C4-2B (cell line): Measurements from ENCODE around the gene KCP.

ENCODE experiments used
- H3K27ac ChIP-seq: fragments of 450-650 bp; 2 replicates; pipeline ENCODE4 v1.5.1; 2017
- CTCF ChIP-seq: fragments of 450-650 bp; conservative IDR thresholded peaks from 2 replicates; pipeline ENCODE4 v1.5.1; 2017; ENCODE audit warnings: mild to moderate bottlenecking
- ZFX ChIP-seq: fragments of 450-650 bp; IDR thresholded peaks from 2 replicates; pipeline ENCODE4 v1.6.1; 2017

The KCP gene

DNA sequence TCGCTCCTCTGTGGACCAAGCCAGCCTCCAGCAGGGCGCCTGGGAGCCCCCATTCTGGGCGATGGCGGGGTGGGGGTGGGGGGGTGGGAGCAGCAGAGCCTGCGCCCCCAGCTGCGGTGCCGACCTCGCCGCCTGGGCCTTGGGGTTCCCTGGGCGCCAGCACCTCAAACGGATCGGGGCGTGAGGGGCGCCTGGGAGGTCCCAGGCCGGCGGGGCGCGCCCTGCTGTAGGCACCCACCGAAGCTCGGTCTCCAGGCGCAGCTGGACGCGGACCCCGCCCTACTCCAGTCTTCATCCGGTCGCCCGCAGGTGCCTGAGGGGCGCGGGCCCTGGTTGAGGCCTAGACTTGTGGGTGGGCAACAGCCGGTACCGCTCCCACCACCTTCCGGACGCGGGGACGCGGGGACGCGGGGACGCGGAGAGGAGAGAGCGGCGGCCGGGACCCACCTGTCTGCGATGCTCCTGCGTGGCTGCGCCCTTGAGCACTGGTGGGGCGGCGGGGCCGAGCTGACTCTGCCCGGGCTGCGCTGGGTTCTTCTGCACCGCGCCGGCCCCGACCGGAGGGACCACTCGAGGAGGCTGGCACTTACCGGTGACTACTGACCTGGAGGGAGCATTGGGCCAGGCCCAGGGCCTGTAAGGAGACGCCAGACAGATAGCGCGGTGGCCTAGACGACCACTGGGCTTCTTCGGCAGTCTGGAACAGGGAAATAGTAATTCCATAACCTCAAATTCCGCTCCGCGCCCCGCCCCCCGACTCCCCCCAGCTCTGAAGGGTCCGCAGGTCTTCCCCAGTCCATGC lies 5.5 kb upstream of the KCP start:
- TF ChIP-seq CTCF (no peak), ZFX (no peak)
- no peak overlapping the region for H3K27ac ChIP-seq

GRCh38 chr7:128915271-128915819 lies 4.8 kb upstream of the KCP start:
- no peak for TF ChIP-seq CTCF
- no peak for TF ChIP-seq ZFX
- no peak overlapping the region for H3K27ac ChIP-seq

GRCh38 chr7:128914566-128915151 lies 4.2 kb upstream of the KCP start:
- TF ChIP-seq ZFX (no peak), CTCF (no peak)
- no peak overlapping the region for H3K27ac ChIP-seq

DNA sequence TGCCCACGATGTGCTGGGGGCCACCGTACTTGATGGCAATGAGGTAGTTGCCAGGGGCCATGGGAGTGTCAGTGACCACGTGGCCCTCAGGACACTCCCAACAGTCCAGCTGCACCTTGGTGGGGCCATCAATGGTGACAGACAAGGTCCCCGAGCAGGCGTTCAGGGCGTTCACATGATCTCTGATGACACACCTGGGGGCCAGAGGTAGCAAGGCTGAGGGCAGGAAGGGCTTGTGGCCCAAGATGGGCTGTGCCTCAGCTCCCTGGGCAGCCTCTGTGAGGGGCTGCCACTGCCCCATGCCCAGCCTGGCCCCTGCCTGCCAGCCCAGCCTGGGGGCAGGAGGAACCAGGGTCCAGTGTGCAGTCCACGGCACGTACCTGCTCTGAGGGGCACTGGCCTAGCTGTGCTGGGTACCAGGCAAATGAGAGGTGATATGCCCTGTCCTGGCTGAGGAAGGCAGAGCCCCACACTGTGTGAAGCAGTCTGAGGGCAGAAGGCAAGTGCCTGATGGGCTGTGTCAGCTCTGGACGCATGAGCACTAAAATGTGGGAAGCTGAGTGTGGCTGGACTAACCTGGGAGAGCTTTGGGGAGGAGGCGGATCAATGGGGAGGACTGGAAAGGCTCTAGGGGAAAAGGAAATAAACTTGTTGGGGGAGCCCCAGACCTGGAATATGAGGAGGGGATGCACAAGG lies 3.5 kb upstream of the KCP start:
- no peak overlapping the region for H3K27ac ChIP-seq
- TF ChIP-seq CTCF (no peak), ZFX (no peak)

GRCh38 chr7:128912709-128913495 lies 2.4 kb upstream of the KCP start:
- H3K27ac ChIP-seq = peak overlapping the region; percentile 77

DNA sequence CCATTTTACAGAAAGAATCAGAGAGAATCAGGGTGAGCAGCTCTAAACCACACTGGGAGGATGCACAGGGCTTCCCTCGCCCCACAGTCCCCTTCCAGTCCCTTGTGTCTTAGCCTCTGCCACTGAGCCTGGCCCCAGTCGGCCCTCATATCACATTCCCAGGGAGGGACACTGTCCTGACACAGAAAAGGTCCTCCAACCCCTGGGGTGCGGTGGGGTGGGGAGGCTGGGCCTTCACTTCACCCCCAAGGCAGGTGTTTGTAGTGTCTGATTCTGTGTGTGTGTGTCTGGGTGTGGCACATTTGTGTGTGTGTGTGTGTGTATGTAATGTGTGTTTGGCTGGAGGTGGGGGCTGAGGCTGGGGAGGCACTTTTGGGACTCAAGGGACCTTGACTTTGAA lies 1.8 kb upstream of the KCP start:
- TF ChIP-seq CTCF = no peak
- TF ChIP-seq ZFX = no peak
- H3K27ac ChIP-seq = peak overlapping the region; percentile 77

- TF ChIP-seq CTCF (no peak), ZFX (no peak; the same call in 1 of the 2 replicates)
- peak overlapping the region; percentile 77 for H3K27ac ChIP-seq
Measured at GRCh38 chr7:128911423-128912031, 1.0 kb upstream of the KCP start.
